Right lobe of liver (tissue), 6 donors: ENCODE measurements around the gene STAP2. TPM values are rescaled to one million over a fixed set of nuclear protein-coding genes. Genes with fewer than 3 reads are reported as not detected.
"Not testable (repeated sequence)": the region's sequence is repeated elsewhere in the genome, so short reads cannot be mapped to it uniquely, and the experiment has no call there.

Source experiments
- ATAC-seq, 4 donors: fragments of 200-7000 bp; cut with Tn5 transposase; one replicate each; pipeline ENCODE4 v1.9.1; 2020; ENCODE audit warnings: mild to moderate bottlenecking in 4 of 4, moderate library complexity in 4 of 4
- DNase-seq, 3 donors: peaks; one replicate each; pipeline ENCODE4 v3.0.0-alpha.2; 2020
- H3K27ac ChIP-seq, 3 donors: fragments of 200-600 bp; one replicate each; pipeline ENCODE4 v1.8.0; 2022
- H3K27me3 ChIP-seq, 2 donors: fragments of 200-600 bp; one replicate each; pipeline ENCODE4 v1.8.0; 2022
- H3K36me3 ChIP-seq, 4 donors: fragments of 200-600 bp; sonication (generic) in 1 of 4; one replicate each; pipeline versions ENCODE4 v1.5.1 to v1.8.0; 2017 to 2022; ENCODE audit warnings: control low read depth in 1 of 4
- H3K4me1 ChIP-seq, 4 donors: fragments of 200-600 bp; sonication (generic) in 1 of 4; one replicate each; pipeline versions ENCODE4 v1.5.1 to v1.8.0; 2017 to 2022; ENCODE audit warnings: control low read depth in 1 of 4
- H3K4me3 ChIP-seq, 3 donors: fragments of 200-600 bp; one replicate each; pipeline ENCODE4 v1.8.0; 2022
- H3K9me3 ChIP-seq, 4 donors: fragments of 200-600 bp; sonication (generic) in 1 of 4; one replicate each; pipeline versions ENCODE4 v1.5.1 to v1.8.0; 2017 to 2022; ENCODE audit warnings: control low read depth in 1 of 4
- POLR2A ChIP-seq: fragments of 450-650 bp; IDR thresholded peaks from one replicate; pipeline ENCODE4 v1.6.1; 2017; ENCODE audit warnings: antibody characterized with exemption, mild to moderate bottlenecking
- WGBS: methylation state at CpG from one replicate; pipeline ENCODE4 v1.1.6; 2018; ENCODE audit warnings: low coverage, low lambda C conversion rate; ENCODE audit not compliant: insufficient coverage; ENCODE audit errors: missing lambda C conversion rate; 5-methylcytosine and 5-hydroxymethylcytosine counted together
- intact Hi-C, 2 donors: fragments of 100-400 bp; cut with DNase I; formaldehyde crosslinking; loops; one replicate each; pipeline versions ENCODE4 v1.11.2 to v1.14.1; 2022
- total RNA-seq, 6 experiments: library from RNA; depleted of rRNA in 2 of 6; stranded (reverse); fragments of >200 nt in 2 of 6; fragmentation: NEBNext Ultra II Directional in 3 of 6; extraction: Animal tissue kit (Norgen Biotek cat#: 25700) in 3 of 6; gene quantifications; one replicate each; pipeline versions ENCODE4 v1.1.0 to v1.2.4, GENCODE V29; 2016 to 2023
- TF ChIP-seq, protein P1 (sequence below), 4 donors: fragments of 200-600 bp in 3 of 4; fragments of 450-650 bp in 1 of 4; IDR thresholded peaks; one replicate each; pipeline versions ENCODE4 v1.5.1 to v1.8.0; 2016 to 2022; ENCODE audit warnings: antibody characterized with exemption in 4 of 4, mild to moderate bottlenecking in 2 of 4
- donor health status: DM: no; HTN: yes; CAD: no.
- donor health status: DM: no; HTN: no; CAD: no.
- donor health status: DM: no; HTN: no; CAD: no.
- donor health status: DM: no; HTN: yes; CAD: no.
- donor health status: DM: no; HTN: yes; CAD: no.

The STAP2 gene
- total RNA-seq, 6 experiments from 2014 or later: 21.4 to 51.5 (median 43.0) TPM

DNA sequence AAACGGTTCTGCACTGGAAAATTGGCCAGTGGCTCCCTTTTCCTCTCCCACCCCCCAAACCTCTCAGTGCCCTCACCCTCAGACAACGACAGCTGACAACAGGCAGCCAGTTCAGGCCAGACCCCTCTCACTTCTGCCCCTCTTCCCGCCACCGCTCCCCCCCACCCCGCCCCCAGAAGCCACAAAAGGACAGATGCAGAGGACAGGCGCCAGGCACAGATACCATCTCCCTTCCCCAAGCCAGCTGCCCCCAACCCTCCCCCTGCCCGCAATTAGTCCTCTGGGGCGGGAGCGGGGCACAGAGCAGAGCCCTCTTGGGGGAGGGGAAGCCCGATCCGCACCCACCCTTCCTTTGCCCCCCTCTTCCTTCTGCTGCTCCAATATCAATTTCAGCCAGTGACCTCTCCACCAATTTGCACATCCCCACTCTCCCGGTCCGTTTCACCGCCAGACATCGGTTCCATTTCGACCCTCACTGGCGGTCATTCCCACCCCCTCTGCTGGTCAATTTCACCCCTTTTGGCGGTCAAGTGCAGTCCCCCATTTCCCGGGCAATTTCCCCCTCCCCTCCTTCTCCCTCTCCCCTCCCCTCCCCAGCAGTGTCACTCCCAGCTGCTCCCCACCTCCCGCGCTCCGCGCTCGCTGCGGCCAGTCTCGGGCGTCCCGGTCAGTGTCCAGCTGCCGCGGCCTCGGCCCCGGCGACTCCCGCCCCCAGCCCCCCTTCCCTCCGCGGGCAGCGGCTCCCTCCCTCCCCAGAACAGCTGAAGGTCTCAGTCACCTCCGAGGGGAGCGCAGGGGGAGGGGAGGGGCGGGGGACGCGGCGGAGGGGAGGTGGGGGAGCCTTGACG lies 60.0 kb downstream of the STAP2 start, which contains the start of gene SHD:
SHD (plus strand) TSS at position 848 of the 848 bp plus-strand sequence. CDS start 798 bp downstream, outside the sequence.
- no peak for TF ChIP-seq POLR2A
- TF ChIP-seq, protein P1, sequence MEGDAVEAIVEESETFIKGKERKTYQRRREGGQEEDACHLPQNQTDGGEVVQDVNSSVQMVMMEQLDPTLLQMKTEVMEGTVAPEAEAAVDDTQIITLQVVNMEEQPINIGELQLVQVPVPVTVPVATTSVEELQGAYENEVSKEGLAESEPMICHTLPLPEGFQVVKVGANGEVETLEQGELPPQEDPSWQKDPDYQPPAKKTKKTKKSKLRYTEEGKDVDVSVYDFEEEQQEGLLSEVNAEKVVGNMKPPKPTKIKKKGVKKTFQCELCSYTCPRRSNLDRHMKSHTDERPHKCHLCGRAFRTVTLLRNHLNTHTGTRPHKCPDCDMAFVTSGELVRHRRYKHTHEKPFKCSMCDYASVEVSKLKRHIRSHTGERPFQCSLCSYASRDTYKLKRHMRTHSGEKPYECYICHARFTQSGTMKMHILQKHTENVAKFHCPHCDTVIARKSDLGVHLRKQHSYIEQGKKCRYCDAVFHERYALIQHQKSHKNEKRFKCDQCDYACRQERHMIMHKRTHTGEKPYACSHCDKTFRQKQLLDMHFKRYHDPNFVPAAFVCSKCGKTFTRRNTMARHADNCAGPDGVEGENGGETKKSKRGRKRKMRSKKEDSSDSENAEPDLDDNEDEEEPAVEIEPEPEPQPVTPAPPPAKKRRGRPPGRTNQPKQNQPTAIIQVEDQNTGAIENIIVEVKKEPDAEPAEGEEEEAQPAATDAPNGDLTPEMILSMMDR (IDR thresholded peaks at IDR 0.05): no peak
- no peaks in the 10 kb centered on the region for H3K27me3 ChIP-seq
- no peak within 1 kb of the TSS for H3K27ac ChIP-seq
- intact Hi-C loops: no loop called here
- H3K9me3 ChIP-seq: no peaks in the 10 kb centered on the region
- DNase-seq (no peak), ATAC-seq (peak in 3 of 4 donors; percentile 9 to 59 (median 47))
- no peaks in the 10 kb centered on the region for H3K36me3 ChIP-seq
- peak within 1 kb of the TSS; percentile 28 to 43 (median 29) for H3K4me3 ChIP-seq
- H3K4me1 ChIP-seq: peaks cover 0 to 10% (median 0%) of the 10 kb centered on the region in 4 donors
- WGBS: 3% methylated on average over 33 of the region's 44 CpGs

DNA sequence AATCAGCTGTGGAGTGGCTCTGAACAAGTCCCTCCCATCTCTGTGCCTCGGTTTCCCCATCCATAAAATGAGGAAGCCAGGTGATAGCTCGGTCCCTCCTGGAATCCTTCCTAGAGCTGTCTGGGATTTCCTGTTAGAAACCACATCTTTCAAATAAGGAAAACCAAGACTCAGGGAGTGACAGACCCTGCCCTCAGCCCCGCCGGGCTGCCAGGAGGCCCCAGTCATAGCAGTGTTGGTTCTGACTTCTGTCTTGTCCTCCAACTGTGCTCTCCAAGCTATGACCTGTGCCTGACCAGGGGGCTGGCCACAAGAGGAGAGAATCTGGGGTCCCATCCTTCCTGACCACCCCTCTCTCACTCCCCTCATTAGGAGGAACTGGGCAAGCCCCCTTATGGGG lies 60.6 kb downstream of the STAP2 start:
- WGBS: 67% methylated on average over 2 of the region's 4 CpGs
- Histone ChIP-seq H3K27ac (no peak overlapping the region), H3K9me3 (no peaks in the 10 kb centered on the region), H3K4me1 (peaks cover 0 to 10% (median 0%) of the 10 kb centered on the region in 4 donors), H3K4me3 (no peak overlapping the region), H3K36me3 (no peaks in the 10 kb centered on the region), H3K27me3 (no peaks in the 10 kb centered on the region)
- TF ChIP-seq, protein P1 (IDR thresholded peaks at IDR 0.05): no peak
- no peak for TF ChIP-seq POLR2A
- intact Hi-C loops: no loop called here
- ATAC-seq (no peak), DNase-seq (no peak)

DNA sequence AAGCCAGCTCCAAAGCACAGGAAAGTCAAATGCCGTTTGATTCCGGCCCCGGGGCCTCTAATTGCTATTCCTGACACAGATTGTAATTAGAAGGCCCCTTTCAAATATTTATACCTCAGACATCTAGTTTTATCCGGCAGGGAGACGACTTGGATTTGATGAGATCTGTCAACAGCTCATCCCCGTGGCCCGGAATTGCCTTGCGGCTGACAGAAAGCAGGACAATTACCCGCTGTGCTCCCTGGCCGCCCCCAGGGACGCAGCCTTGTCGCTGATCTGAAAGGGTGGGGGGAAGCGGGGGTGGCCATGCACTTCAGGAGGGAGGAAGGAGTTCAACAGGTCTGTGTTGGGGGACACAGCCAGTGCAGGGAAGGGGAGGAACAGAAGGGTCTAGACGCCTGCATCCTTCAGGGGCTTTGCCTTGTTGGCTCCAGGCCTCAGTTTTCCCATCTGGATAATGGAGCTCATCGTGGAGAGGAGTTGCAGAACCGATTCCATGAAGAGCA lies 61.4 kb downstream of the STAP2 start:
- intact Hi-C loops: no loop called here
- no peak for ATAC-seq
- H3K27ac ChIP-seq: no peak overlapping the region
- no peak overlapping the region for H3K4me3 ChIP-seq
- WGBS: 7% methylated on average over 3 of the region's 16 CpGs
- no peaks in the 10 kb centered on the region for H3K27me3 ChIP-seq
- H3K4me1 ChIP-seq: peaks cover 0 to 10% (median 0%) of the 10 kb centered on the region in 4 donors
- DNase-seq: no peak
- no peaks in the 10 kb centered on the region for H3K36me3 ChIP-seq
- no peak for TF ChIP-seq POLR2A
- TF ChIP-seq, protein P1 (IDR thresholded peaks at IDR 0.05): no peak
- no peaks in the 10 kb centered on the region for H3K9me3 ChIP-seq

DNA sequence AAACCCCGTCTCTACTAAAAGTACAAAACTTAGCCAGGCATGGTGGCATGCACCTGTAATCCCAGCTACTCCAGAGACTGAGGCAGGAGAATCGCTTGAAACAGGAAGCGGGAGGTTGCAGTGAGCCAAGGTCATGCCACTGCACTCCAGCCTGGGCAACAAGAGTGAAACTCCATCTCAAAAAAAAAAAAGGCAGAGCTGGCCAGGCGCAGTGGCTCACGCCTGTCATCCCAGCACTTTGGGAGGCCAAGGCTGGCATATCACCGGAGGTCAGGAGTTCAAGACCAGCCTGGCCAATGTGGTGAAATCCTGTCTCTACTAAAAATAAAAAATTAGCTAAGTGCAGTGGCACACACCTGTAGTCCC lies 64.3 kb downstream of the STAP2 start:
- H3K27me3 ChIP-seq, H3K9me3 ChIP-seq, H3K4me3 ChIP-seq, intact Hi-C loops, H3K36me3 ChIP-seq, H3K27ac ChIP-seq, DNase-seq: not testable (repeated sequence)
- H3K4me1 ChIP-seq: peaks cover 0 to 10% (median 2%) of the 10 kb centered on the region in 4 donors
- 15% methylated on average over 6 of the region's 6 CpGs for WGBS
- ATAC-seq: peak; percentile 22 to 72 (median 55)

Other genes with a start within 250 kb of the STAP2 start
- 10 to 100 TPM; 50.2 to 75.7 (median 59.8) TPM for gene MAP2K2, start 214.7 kb downstream of the STAP2 start, total RNA-seq
- 100 to 1,000 TPM in 4 of 6 experiments, 10 to 100 TPM in 2; 50.5 to 368 (median 199) TPM for gene CREB3L3, start 185.2 kb downstream of the STAP2 start, total RNA-seq
- 10 to 100 TPM in 3 of 6 experiments, 1 to 10 TPM in 3; 7.9 to 21.6 (median 10.0) TPM for gene SIRT6, start 156.3 kb downstream of the STAP2 start, total RNA-seq
- gene ANKRD24, start 156.1 kb downstream of the STAP2 start, total RNA-seq: 1 to 10 TPM; 1.2 to 4.8 (median 2.7) TPM
- 1 to 10 TPM in 5 of 6 experiments, under 1 TPM in 1; 0.73 to 4.1 (median 2.0) TPM for gene EBI3, start 109.3 kb downstream of the STAP2 start, total RNA-seq
- 10 to 100 TPM in 1 of 6 experiments, 1 to 10 TPM in 5; 6.4 to 14.1 (median 8.9) TPM for gene YJU2, start 91.7 kb downstream of the STAP2 start, total RNA-seq
- gene SHD, start 59.6 kb downstream of the STAP2 start, total RNA-seq: 1 to 10 TPM; 1.7 to 9.7 (median 6.4) TPM
- gene TMIGD2, start 36.4 kb downstream of the STAP2 start, total RNA-seq: under 1 TPM in 2 of 6 experiments, not detected in 4; 0.24 to 0.32 TPM
- gene FSD1, start 34.2 kb downstream of the STAP2 start, total RNA-seq: 1 to 10 TPM in 1 of 6 experiments, under 1 TPM in 3, not detected in 2; 0.19 to 2.2 (median 0.52) TPM
- 10 to 100 TPM in 5 of 6 experiments, 1 to 10 TPM in 1; 6.4 to 21.7 (median 19.6) TPM for gene MPND, start 4.7 kb upstream of the STAP2 start, total RNA-seq
- gene SH3GL1, start 61.7 kb upstream of the STAP2 start, total RNA-seq: 10 to 100 TPM; 22.6 to 47.7 (median 25.2) TPM
- gene CHAF1A, start 63.8 kb upstream of the STAP2 start, total RNA-seq: 1 to 10 TPM; 3.1 to 9.2 (median 3.5) TPM
- 10 to 100 TPM; 47.2 to 79.1 (median 58.8) TPM for gene UBXN6, start 119.0 kb upstream of the STAP2 start, total RNA-seq
- 10 to 100 TPM in 5 of 6 experiments, 1 to 10 TPM in 1; 8.4 to 16.3 (median 14.0) TPM for gene HDGFL2, start 133.5 kb upstream of the STAP2 start, total RNA-seq
- 10 to 100 TPM; 28.4 to 51.2 (median 39.3) TPM for gene PLIN4, start 179.7 kb upstream of the STAP2 start, total RNA-seq
- 100 to 1,000 TPM in 4 of 6 experiments, 10 to 100 TPM in 2; 35.0 to 149 (median 117) TPM for gene PLIN5, start 196.4 kb upstream of the STAP2 start, total RNA-seq
- gene LRG1, start 201.2 kb upstream of the STAP2 start, total RNA-seq: 1,000 to 10,000 TPM in 2 of 6 experiments, 100 to 1,000 TPM in 4; 331 to 1,334 (median 524) TPM
- gene SEMA6B, start 220.9 kb upstream of the STAP2 start, total RNA-seq: 1 to 10 TPM; 1.0 to 6.5 (median 2.3) TPM